ENCODE results near the gene OTULINL.

The OTULINL gene

DNA sequence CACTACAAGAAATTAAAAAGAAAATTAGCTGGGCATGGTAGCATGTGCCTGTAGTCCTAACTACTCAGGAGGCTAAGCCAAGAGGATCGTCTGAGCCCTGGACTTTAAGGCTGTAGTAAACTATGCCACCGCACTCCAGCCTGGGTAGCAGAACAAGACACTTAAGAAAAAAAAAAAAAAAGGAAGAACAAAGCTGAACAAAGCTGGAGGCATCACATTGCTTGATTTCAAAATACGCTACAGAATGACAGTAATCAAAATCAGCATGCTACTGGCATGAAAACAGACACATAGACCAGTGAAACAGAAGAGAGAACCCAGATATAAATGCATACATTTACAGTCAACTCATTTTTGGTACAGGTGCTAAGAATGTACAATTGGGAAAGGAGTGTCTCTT is 68.5 kb downstream of the OTULINL start:
- H3K4me3 ChIP-seq (ENCODE audit: low read depth, low read length) = no peak overlapping the region
- in situ Hi-C loops (cut with HindIII; ENCODE audit: low sequenced_read_pairs) = no loop called here
- DNase-seq (ENCODE audit: low read depth, low spot score) = no peak
- TF ChIP-seq, protein P1, sequence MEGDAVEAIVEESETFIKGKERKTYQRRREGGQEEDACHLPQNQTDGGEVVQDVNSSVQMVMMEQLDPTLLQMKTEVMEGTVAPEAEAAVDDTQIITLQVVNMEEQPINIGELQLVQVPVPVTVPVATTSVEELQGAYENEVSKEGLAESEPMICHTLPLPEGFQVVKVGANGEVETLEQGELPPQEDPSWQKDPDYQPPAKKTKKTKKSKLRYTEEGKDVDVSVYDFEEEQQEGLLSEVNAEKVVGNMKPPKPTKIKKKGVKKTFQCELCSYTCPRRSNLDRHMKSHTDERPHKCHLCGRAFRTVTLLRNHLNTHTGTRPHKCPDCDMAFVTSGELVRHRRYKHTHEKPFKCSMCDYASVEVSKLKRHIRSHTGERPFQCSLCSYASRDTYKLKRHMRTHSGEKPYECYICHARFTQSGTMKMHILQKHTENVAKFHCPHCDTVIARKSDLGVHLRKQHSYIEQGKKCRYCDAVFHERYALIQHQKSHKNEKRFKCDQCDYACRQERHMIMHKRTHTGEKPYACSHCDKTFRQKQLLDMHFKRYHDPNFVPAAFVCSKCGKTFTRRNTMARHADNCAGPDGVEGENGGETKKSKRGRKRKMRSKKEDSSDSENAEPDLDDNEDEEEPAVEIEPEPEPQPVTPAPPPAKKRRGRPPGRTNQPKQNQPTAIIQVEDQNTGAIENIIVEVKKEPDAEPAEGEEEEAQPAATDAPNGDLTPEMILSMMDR (IDR thresholded peaks at IDR 0.05; ENCODE audit: low read depth, low read length) = no peak

DNA sequence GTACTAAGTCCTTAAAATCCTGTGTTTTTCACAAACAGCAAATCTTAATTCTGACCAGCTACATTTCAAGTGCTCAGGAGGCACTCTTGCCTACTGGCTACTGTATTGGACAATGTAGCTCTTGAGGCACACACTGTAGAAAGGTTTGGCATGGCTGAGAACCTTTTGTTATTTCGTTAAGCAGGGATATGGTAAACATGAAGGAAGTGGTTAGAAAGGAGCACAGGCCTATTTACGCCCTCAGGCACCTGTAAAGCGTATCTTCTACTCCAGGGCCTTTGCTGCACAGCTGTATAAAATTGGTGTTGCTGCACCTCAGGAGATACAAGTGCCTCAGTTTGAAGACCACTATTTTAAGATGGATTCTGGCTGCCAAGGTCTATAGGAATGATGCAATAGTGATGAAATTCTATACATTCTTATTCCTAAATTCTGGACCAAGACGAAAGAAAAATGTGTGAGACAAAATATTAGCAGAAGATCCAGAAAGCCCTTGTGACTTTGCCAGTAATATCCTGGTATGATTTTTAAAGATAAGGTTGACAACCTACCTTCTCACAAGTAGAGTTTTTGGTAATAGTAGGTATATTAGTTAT is 73.7 kb downstream of the OTULINL start:
- TF ChIP-seq, protein P1 (IDR thresholded peaks at IDR 0.05; ENCODE audit: low read depth, low read length) = no peak

DNA sequence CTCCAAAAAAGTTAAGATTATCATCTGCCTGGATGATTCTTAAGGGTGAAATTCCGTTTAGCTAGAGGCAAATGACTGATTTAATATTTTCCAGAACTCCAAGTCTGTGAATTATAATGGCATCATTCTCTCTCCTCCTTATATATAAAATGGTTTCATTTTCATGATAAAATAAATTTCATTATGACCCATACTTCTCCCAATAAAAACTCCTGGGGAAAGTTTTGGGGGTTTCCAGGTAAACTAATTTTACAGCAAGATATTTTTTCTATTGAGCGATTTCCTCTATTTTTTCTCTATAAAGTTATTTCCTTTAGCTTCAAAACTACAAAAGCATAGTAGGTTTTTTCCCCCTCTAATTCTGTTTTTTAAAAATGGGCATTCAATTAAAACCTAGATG is 75.3 kb downstream of the OTULINL start:
- DNase-seq (ENCODE audit: low read depth, low spot score) = no peak
- in situ Hi-C loops (cut with HindIII; ENCODE audit: low sequenced_read_pairs) = no loop called here
- no peak overlapping the region for H3K4me3 ChIP-seq (ENCODE audit: low read depth, low read length)
- TF ChIP-seq, protein P1 (IDR thresholded peaks at IDR 0.05; ENCODE audit: low read depth, low read length) = no peak

More for the DNA sequence above, 73.7 kb downstream of the OTULINL start:
- H3K4me3 ChIP-seq (ENCODE audit: low read depth, low read length) = no peak overlapping the region
- in situ Hi-C loops (cut with HindIII; ENCODE audit: low sequenced_read_pairs) = no loop called here
- DNase-seq (ENCODE audit: low read depth, low spot score) = no peak

DNA sequence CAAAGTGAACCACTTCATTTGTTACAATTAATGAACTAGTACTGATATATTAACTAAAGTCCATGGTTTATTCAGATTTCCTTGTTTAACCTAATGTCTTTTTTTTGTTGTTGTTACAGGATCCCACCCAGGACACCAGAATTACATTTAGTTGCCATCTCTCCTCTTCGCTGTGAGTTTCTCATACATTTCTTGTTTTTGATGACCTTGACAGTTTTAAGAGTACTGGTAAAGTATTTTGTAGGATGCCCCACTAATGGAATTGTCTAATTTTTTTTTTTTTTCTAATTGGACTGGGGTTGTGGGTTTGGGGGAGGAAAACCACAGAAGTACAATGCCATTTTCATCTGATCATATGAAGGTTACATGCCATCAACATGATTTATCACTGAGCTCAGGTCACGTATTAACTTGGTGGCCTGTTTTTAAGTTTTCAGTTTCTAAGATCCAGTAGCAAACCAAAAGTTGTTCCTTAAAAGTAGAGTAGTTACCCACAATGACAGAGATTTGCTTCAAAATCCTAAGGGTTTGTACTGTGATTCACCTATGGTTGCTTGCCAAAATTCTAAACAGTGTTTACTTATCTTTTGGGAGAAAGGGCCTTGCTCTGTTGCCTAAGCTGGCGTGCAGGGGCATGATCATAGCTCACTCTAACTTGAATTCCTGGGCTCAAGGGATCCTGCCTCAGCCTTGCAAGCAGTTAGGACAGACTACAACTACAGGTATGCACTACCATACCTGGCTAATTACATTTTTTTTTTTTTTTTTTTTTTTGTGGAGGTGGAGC is 78.4 kb downstream of the OTULINL start:
- DNase-seq (ENCODE audit: low read depth, low spot score) = peak; percentile 50
- no peak overlapping the region for H3K4me3 ChIP-seq (ENCODE audit: low read depth, low read length)
- TF ChIP-seq, protein P1 (IDR thresholded peaks at IDR 0.05; ENCODE audit: low read depth, low read length) = no peak
- in situ Hi-C loops (cut with HindIII; ENCODE audit: low sequenced_read_pairs) = no loop called here

DNA sequence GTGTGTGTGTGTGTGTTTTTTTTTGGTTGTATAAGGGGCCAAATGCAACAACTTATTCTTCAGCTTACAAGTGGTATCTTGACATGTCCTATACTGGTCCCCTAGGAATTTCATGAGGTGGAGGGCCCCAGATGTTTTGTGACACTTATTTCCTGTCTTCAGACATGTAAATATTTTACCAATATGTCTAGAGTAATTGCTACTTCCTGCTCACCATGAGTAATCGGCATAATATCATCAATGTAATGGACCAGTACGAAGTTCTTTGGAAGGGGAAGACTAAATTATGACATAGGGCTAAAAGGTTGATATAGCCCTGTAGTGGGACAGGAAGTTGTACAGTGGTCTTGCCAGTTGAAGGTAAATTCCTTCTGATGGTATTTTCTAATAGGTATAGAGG is 79.2 kb downstream of the OTULINL start:
- H3K4me3 ChIP-seq (ENCODE audit: low read depth, low read length) = no peak overlapping the region
- in situ Hi-C loops (cut with HindIII; ENCODE audit: low sequenced_read_pairs) = no loop called here
- TF ChIP-seq, protein P1 (IDR thresholded peaks at IDR 0.05; ENCODE audit: low read depth, low read length) = no peak
- DNase-seq (ENCODE audit: low read depth, low spot score) = no peak
